ENCODE results near the gene WASF2.

The WASF2 gene

GRCh38 chr1:27509127-27510080, 19.4 kb upstream of the WASF2 start:
- no peak for DNase-seq (ENCODE audit: low spot score)
- no peak for TF ChIP-seq CTCF (IDR thresholded peaks at IDR 0.05; ENCODE audit: extremely low read depth, missing control alignments)

GRCh38 chr1:27507960-27508665, 18.1 kb upstream of the WASF2 start:
- no peak for TF ChIP-seq CTCF (IDR thresholded peaks at IDR 0.05; ENCODE audit: extremely low read depth, missing control alignments)
- no peak for DNase-seq (ENCODE audit: low spot score)

DNA sequence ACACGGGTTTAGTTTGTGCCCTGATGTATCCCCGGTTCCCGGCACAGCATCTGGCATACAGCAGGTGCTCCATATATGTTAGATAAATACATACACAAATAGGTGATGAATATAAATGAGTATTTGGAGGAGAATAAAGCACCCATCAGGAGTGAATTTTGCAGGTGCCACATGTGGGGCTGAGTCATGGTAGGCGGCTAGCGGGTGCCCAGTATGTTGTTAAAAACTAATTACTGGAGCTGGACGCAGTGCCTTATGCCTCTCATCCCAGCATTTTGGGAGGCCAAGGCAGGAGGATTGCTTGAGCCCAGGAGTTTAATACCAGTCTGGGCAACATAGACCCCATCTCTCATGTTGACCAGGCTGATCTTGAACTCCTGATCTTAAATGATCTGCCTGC, 16.7 kb upstream of the WASF2 start:
- no peak for DNase-seq (ENCODE audit: low spot score)

GRCh38 chr1:27505420-27505680, 15.4 kb upstream of the WASF2 start:
- no peak for DNase-seq (ENCODE audit: low spot score)
- no peak for TF ChIP-seq CTCF (IDR thresholded peaks at IDR 0.05; ENCODE audit: extremely low read depth, missing control alignments)

More for the DNA sequence above, 16.7 kb upstream of the WASF2 start:
- TF ChIP-seq CTCF (IDR thresholded peaks at IDR 0.05; ENCODE audit: extremely low read depth, missing control alignments) = no peak

GRCh38 chr1:27504588-27505419, 14.8 kb upstream of the WASF2 start:
- DNase-seq (ENCODE audit: low spot score) = no peak
- no peak for TF ChIP-seq CTCF (IDR thresholded peaks at IDR 0.05; ENCODE audit: extremely low read depth, missing control alignments)

- no peak for DNase-seq (ENCODE audit: low spot score)
- TF ChIP-seq CTCF (IDR thresholded peaks at IDR 0.05; ENCODE audit: extremely low read depth, missing control alignments) = no peak
These were observed 14.0 kb upstream of the WASF2 start for GRCh38 chr1:27503844-27504587.

All from GM20000 (cell line).